Adrenal gland (tissue), 12 donors: ENCODE results near the gene MICOS13. TPM values are rescaled to one million over a fixed set of nuclear protein-coding genes. Genes with fewer than 3 reads are reported as not detected.

Experiments used
- DNase-seq, 7 donors: peaks; one replicate each; pipeline ENCODE4 v3.0.0-alpha.2; 2019 to 2020
- H3K27ac ChIP-seq, 5 donors: fragments of 200-600 bp; sonication (generic) in 4 of 5; 1 replicate in 3 of 5; 2 replicates in 2 of 5; pipeline versions ENCODE4 v1.5.1 to v1.8.0; 2016 to 2020; ENCODE audit warnings: mild to moderate bottlenecking in 1 of 5
- H3K27me3 ChIP-seq: fragments of 200-600 bp; 2 replicates; pipeline ENCODE4 v1.8.0; 2021
- H3K36me3 ChIP-seq, 2 donors: fragments of 200-600 bp; replicated peaks in 1 of 2; 1 replicate in 1 of 2; 2 replicates in 1 of 2; pipeline versions ENCODE4 v1.5.1 to v1.8.0; 2018 to 2022
- H3K4me1 ChIP-seq, 2 donors: fragments of 200-600 bp; replicated peaks in 1 of 2; 1 replicate in 1 of 2; 2 replicates in 1 of 2; pipeline versions ENCODE4 v1.5.1 to v1.8.0; 2018 to 2021
- H3K4me3 ChIP-seq, 4 donors: fragments of 200-600 bp; sonication (generic) in 3 of 4; one replicate each; pipeline ENCODE4 v1.5.1; 2016 to 2018
- H3K9me3 ChIP-seq, 3 donors: fragments of 200-600 bp; sonication (generic) in 1 of 3; replicated peaks in 1 of 3; 1 replicate in 2 of 3; 2 replicates in 1 of 3; pipeline versions ENCODE4 v1.5.1 to v1.8.0; 2016 to 2021
- POLR2A ChIP-seq, 2 donors: fragments of 450-650 bp; IDR thresholded peaks; one replicate each; pipeline ENCODE4 v1.6.1; 2017; ENCODE audit warnings: antibody characterized with exemption in 2 of 2, mild to moderate bottlenecking in 2 of 2, moderate library complexity in 1 of 2
- WGBS, 4 donors: extraction: QIAGEN DNeasy Blood & Tissue Kit in 2 of 4; methylation state at CpG; one replicate each; pipeline versions ENCODE4 v1.1.5 to v1.1.7; 2013 to 2017; 5-methylcytosine and 5-hydroxymethylcytosine counted together
- intact Hi-C, 2 donors: fragments of 100-400 bp; cut with DNase I; formaldehyde crosslinking; loops; one replicate each; pipeline versions ENCODE4 v1.14.1 to v1.15.0; 2022 to 2023
- polyA plus RNA-seq, 3 donors: library from polyadenylated mRNA; stranded (reverse); fragments of 200-250 nt in 2 of 3; fragments of 350-450 nt in 1 of 3; fragmentation: Illumina TruSeq in 1 of 3; extraction: RNeasy Lipid Tissue Mini Kit (QIAGEN cat#74804) in 1 of 3; gene quantifications; one replicate each; pipeline ENCODE4 v1.2.3, GENCODE V29; 2013 to 2014
- total RNA-seq, 9 donors: library from RNA; depleted of rRNA in 4 of 9; stranded (reverse); fragments of >200 nt in 4 of 9; fragments of 120-200 nt in 1 of 9; fragmentation: NEBNext Ultra II Directional in 1 of 9; extraction: Animal tissue kit (Norgen Biotek cat#: 25700) in 1 of 9; gene quantifications; one replicate each; pipeline versions ENCODE4 v1.1.0 to v1.2.4, GENCODE V29; 2013 to 2023
- TF ChIP-seq, protein P1 (sequence below), 6 experiments: fragments of 450-650 bp in 4 of 6; fragments of 200-600 bp in 2 of 6; sonication (generic) in 1 of 6; IDR thresholded peaks; 1 replicate in 5 of 6; 2 replicates in 1 of 6; pipeline versions ENCODE4 v1.5.1 to v1.8.0; 2016 to 2021; ENCODE audit warnings: antibody characterized with exemption in 6 of 6, mild to moderate bottlenecking in 2 of 6, moderate library complexity in 1 of 6
- donor health status: healthy with polysubstance abuse.
- donor health status: Bipolar disorder and iron deficiency.
- donor health status: DM: yes; HTN: yes; CAD: no.
- donor health status: DM: no; HTN: no; CAD: no.
- donor health status: DM: no; HTN: no; CAD: no.
- donor health status: DM: yes; HTN: yes; CAD: no.

The MICOS13 gene
- total and polyA plus RNA-seq, 12 donors, result 23.4 to 211 (median 66.2) TPM

DNA sequence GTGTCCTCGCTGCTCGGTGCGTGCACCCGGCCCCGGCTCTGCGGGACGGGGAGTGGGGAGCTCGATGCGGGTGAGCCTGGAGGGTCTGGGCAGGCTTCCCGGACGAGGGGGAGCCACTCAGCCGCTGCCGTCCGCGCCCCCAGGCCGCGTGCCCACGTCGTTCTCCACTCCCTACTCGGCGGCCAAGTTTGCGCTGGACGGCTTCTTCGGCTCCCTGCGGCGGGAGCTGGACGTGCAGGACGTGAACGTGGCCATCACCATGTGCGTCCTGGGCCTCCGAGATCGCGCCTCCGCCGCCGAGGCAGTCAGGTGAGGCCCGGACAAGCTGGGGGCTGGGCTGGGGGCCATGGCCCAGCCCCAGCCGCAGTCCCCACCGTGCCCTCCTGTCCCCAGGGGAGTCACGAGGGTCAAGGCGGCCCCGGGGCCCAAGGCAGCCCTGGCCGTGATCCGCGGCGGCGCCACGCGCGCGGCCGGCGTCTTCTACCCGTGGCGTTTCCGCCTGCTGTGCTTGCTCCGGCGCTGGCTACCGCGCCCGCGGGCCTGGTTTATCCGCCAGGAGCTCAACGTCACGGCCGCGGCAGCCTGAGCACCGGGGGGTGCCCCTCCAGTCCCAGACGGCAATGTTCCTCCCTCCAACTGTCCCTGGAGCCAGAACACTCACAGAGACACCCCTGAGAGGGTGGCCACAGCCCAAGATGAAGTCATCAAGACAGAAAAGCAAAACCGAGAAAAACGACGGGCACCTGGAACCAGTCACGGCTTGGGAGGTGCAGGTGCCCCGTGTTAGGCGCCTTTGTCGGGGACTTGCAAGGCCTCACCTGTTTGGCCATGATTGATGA, 7.3 kb upstream of the MICOS13 start:
- TF ChIP-seq, protein P1, sequence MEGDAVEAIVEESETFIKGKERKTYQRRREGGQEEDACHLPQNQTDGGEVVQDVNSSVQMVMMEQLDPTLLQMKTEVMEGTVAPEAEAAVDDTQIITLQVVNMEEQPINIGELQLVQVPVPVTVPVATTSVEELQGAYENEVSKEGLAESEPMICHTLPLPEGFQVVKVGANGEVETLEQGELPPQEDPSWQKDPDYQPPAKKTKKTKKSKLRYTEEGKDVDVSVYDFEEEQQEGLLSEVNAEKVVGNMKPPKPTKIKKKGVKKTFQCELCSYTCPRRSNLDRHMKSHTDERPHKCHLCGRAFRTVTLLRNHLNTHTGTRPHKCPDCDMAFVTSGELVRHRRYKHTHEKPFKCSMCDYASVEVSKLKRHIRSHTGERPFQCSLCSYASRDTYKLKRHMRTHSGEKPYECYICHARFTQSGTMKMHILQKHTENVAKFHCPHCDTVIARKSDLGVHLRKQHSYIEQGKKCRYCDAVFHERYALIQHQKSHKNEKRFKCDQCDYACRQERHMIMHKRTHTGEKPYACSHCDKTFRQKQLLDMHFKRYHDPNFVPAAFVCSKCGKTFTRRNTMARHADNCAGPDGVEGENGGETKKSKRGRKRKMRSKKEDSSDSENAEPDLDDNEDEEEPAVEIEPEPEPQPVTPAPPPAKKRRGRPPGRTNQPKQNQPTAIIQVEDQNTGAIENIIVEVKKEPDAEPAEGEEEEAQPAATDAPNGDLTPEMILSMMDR (IDR thresholded peaks at IDR 0.05), result peak in 1 of 6 experiments; percentile 8
- TF ChIP-seq POLR2A (IDR thresholded peaks at IDR 0.05), result no peak
- Histone ChIP-seq H3K9me3 (no peaks in the 10 kb centered on the region), H3K4me1 (peaks cover 12 to 24% of the 10 kb centered on the region in 2 donors), H3K27me3 (no peaks in the 10 kb centered on the region), H3K27ac (peak overlapping the region in 4 of 5 donors; percentile 64 to 93 (median 82)), H3K4me3 (peak overlapping the region in 1 of 4 donors; percentile 49), H3K36me3 (peaks cover 0 to 11% of the 10 kb centered on the region in 2 donors)
- intact Hi-C loops, result no loop called here
- WGBS, 4 donors, result 49 to 81% (median 58%) methylated on average over 22 to 76 of the region's 76 CpGs
- DNase-seq, result peak in 3 of 7 donors; percentile 46 to 59 (median 52)

DNA sequence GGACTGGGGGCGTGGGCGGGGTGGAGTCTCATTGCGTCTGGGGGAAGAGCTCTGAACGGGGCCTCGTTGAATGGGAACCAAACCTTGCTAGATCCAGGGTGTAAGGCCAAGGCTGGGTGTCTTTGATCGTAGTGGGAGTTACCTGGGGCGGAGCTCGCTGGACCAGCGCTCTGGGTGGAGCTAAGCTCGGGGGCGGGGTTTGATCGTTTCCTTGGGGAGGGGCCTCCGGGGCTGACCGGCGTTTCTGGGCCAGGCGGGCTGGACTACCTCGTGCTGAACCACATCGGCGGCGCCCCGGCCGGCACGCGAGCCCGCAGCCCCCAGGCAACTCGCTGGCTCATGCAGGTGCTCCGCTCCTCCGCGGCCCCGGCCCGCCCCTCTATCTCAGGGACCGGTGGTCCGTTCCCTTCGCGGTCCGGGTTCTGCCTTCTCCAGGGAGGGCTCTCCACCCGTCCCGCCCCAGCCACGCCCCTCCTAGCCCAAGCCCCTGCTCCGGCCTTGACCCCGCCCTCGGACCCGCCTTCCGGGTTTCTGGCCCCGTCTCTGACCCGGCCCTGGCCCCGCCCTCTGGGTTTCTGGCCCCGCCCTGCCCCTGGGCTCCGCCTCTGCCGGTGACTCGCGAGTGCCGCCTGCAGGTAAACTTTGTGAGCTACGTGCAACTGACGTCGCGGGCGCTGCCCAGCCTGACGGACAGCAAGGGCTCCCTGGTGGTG, 6.5 kb upstream of the MICOS13 start:
- Histone ChIP-seq H3K27ac (peak overlapping the region; percentile 64 to 93 (median 74)), H3K27me3 (no peaks in the 10 kb centered on the region), H3K4me1 (peaks cover 5 to 16% of the 10 kb centered on the region in 2 donors), H3K4me3 (peak overlapping the region in 2 of 4 donors; percentile 4 to 49), H3K36me3 (peaks cover 0 to 4% of the 10 kb centered on the region in 2 donors), H3K9me3 (no peaks in the 10 kb centered on the region)
- TF ChIP-seq, protein P1 (IDR thresholded peaks at IDR 0.05), result peak; percentile 68 to 91 (median 76)
- TF ChIP-seq POLR2A (IDR thresholded peaks at IDR 0.05), result peak in 1 of 2 donors; percentile 41
- peak; percentile 97 to 99 (median 98) for DNase-seq
- intact Hi-C loops, result no loop called here
- WGBS, 4 donors, result 0 to 1% (median 1%) methylated on average over 33 to 59 of the region's 59 CpGs; no CpG with 5 or more reads in 1 of the 4 donors

DNA sequence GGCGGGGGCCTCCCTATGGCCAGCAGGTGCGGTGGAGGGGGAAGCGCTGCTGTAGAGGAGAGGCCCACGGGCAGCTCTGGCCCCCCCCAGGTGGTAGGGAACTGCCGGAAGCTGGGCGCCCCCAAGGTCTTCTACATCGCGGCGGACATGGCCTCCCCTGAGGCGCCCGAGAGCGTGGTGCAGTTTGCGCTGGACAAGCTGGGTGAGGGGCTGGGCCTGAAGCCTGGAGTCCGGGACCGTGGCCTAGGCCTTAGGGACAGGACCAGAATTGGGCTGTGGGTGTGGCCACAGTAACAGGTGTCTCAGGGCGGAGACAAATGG, 6.0 kb upstream of the MICOS13 start:
- Histone ChIP-seq H3K36me3 (no peaks in the 10 kb centered on the region), H3K27me3 (no peaks in the 10 kb centered on the region), H3K4me1 (peaks cover 3 to 11% of the 10 kb centered on the region in 2 donors), H3K27ac (peak overlapping the region in 4 of 5 donors; percentile 64 to 93 (median 82)), H3K4me3 (peak overlapping the region in 2 of 4 donors; percentile 4 to 49), H3K9me3 (no peaks in the 10 kb centered on the region)
- WGBS, 4 donors, result 0 to 18% (median 9%) methylated on average over 1 to 16 of the region's 16 CpGs
- intact Hi-C loops, result no loop called here
- no peak for TF ChIP-seq POLR2A (IDR thresholded peaks at IDR 0.05)
- TF ChIP-seq, protein P1 (IDR thresholded peaks at IDR 0.05), result no peak
- no peak for DNase-seq
